WERI-Rb-1 (cell line): ENCODE measurements around the gene PGC.

Experiments
- DNase-seq: peaks from one replicate; pipeline ENCODE4 v3.0.0-alpha.2; 2020
- H3K27ac ChIP-seq: fragments of 250-450 bp; sonication (Bioruptor Pico); 2 replicates; pipeline ENCODE4 v1.5.1; 2020; ENCODE audit warnings: mild to moderate bottlenecking, moderate library complexity
- H3K27me3 ChIP-seq: fragments of 250-450 bp; sonication (Bioruptor Pico); 2 replicates; pipeline ENCODE4 v1.5.1; 2021; ENCODE audit warnings: mild to moderate bottlenecking, low read depth, moderate library complexity; ENCODE audit not compliant: insufficient read depth, severe bottlenecking
- H3K36me3 ChIP-seq: fragments of 250-450 bp; sonication (Bioruptor Pico); 2 replicates; pipeline ENCODE4 v1.5.1; 2020; ENCODE audit warnings: mild to moderate bottlenecking, moderate library complexity
- H3K4me3 ChIP-seq: 2 replicates; pipeline ENCODE4 v1.5.1; 2011; ENCODE audit warnings: low read depth, mild to moderate bottlenecking, control low read depth, low read length
- H3K9me3 ChIP-seq: fragments of 250-450 bp; sonication (Bioruptor Pico); 2 replicates; pipeline ENCODE4 v1.5.1; 2021; ENCODE audit warnings: mild to moderate bottlenecking, moderate library complexity; ENCODE audit not compliant: severe bottlenecking
- CTCF ChIP-seq: IDR thresholded peaks from 2 replicates; pipeline ENCODE4 v1.5.1; 2011; ENCODE audit warnings: low read depth, mild to moderate bottlenecking, control low read depth, inconsistent platforms, low read length

Gene PGC

GRCh38 chr6:41694815-41695526 is 52.2 kb downstream of the PGC start:
- DNase-seq = no peak
- Histone ChIP-seq H3K36me3 (no peaks in the 10 kb centered on the region), H3K27ac (no peak overlapping the region), H3K27me3 (no peaks in the 10 kb centered on the region), H3K9me3 (no peaks in the 10 kb centered on the region), H3K4me3 (no peak overlapping the region)
- no peak for TF ChIP-seq CTCF

GRCh38 chr6:41693281-41694240 is 53.6 kb downstream of the PGC start:
- H3K36me3 ChIP-seq = no peaks in the 10 kb centered on the region
- H3K27me3 ChIP-seq = no peaks in the 10 kb centered on the region
- no peak for TF ChIP-seq CTCF
- H3K9me3 ChIP-seq = no peaks in the 10 kb centered on the region
- no peak for DNase-seq
- no peak overlapping the region for H3K27ac ChIP-seq
- H3K4me3 ChIP-seq = no peak overlapping the region

- no peak overlapping the region for H3K27ac ChIP-seq
- H3K36me3 ChIP-seq = no peaks in the 10 kb centered on the region
- TF ChIP-seq CTCF = no peak
- no peak for DNase-seq
- no peak overlapping the region for H3K4me3 ChIP-seq
- no peaks in the 10 kb centered on the region for H3K9me3 ChIP-seq
- H3K27me3 ChIP-seq = no peaks in the 10 kb centered on the region
These were observed 54.5 kb downstream of the PGC start for GRCh38 chr6:41692730-41693129.

- no peak for DNase-seq
- no peaks in the 10 kb centered on the region for H3K9me3 ChIP-seq
- H3K36me3 ChIP-seq = no peaks in the 10 kb centered on the region
- no peak overlapping the region for H3K27ac ChIP-seq
- H3K27me3 ChIP-seq = no peaks in the 10 kb centered on the region
- no peak overlapping the region for H3K4me3 ChIP-seq
- TF ChIP-seq CTCF = no peak
These were observed 55.0 kb downstream of the PGC start for GRCh38 chr6:41692080-41692675.

GRCh38 chr6:41691426-41692079 is 55.6 kb downstream of the PGC start:
- Histone ChIP-seq H3K27me3 (no peaks in the 10 kb centered on the region), H3K9me3 (no peaks in the 10 kb centered on the region), H3K27ac (no peak overlapping the region), H3K36me3 (no peaks in the 10 kb centered on the region), H3K4me3 (no peak overlapping the region)
- no peak for DNase-seq
- TF ChIP-seq CTCF = no peak
